ENCODE data around the gene APLP2.
"Not testable (repeated sequence)": the region's sequence is repeated elsewhere in the genome, so short reads cannot be mapped to it uniquely, and the experiment has no call there.

Gene APLP2

GRCh38 chr11:130188585-130189347 lies 119.1 kb downstream of the APLP2 start:
- Histone ChIP-seq H3K4me1 (ENCODE audit: control insufficient read depth in 1 of 2, insufficient read depth in 2 of 2, low read length in 2 of 2) (no peaks in the 10 kb centered on the region), H3K4me3 (ENCODE audit: low read depth in 1 of 2, low read length in 2 of 2) (no peak overlapping the region), H3K27ac (ENCODE audit: low read length) (no peak overlapping the region), H3K9me3 (ENCODE audit: control insufficient read depth in 1 of 2, low read length in 2 of 2) (no peaks in the 10 kb centered on the region), H3K27me3 (ENCODE audit: low read depth, low read length) (no peaks in the 10 kb centered on the region), H3K36me3 (ENCODE audit: control insufficient read depth in 1 of 2, insufficient read depth in 2 of 2, low read length in 2 of 2) (no peaks in the 10 kb centered on the region)

GRCh38 chr11:130189492-130190210 lies 120.0 kb downstream of the APLP2 start:
- no peaks in the 10 kb centered on the region for H3K4me1 ChIP-seq (ENCODE audit: control insufficient read depth in 1 of 2, insufficient read depth in 2 of 2, low read length in 2 of 2)

GRCh38 chr11:130190371-130190881 lies 120.7 kb downstream of the APLP2 start:
- Histone ChIP-seq H3K4me3 (ENCODE audit: low read depth in 1 of 2, low read length in 2 of 2) (no peak overlapping the region), H3K27me3 (ENCODE audit: low read depth, low read length) (no peaks in the 10 kb centered on the region), H3K9me3 (ENCODE audit: control insufficient read depth in 1 of 2, low read length in 2 of 2) (no peaks in the 10 kb centered on the region), H3K4me1 (ENCODE audit: control insufficient read depth in 1 of 2, insufficient read depth in 2 of 2, low read length in 2 of 2) (no peaks in the 10 kb centered on the region), H3K36me3 (ENCODE audit: control insufficient read depth in 1 of 2, insufficient read depth in 2 of 2, low read length in 2 of 2) (no peaks in the 10 kb centered on the region), H3K27ac (ENCODE audit: low read length) (peak overlapping the region; percentile 74)

More at GRCh38 chr11:130189492-130190210, 120.0 kb downstream of the APLP2 start:
- no peaks in the 10 kb centered on the region for H3K9me3 ChIP-seq (ENCODE audit: control insufficient read depth in 1 of 2, low read length in 2 of 2)
- H3K27ac ChIP-seq (ENCODE audit: low read length), result peak overlapping the region; percentile 74
- no peak overlapping the region for H3K4me3 ChIP-seq (ENCODE audit: low read depth in 1 of 2, low read length in 2 of 2)
- H3K27me3 ChIP-seq (ENCODE audit: low read depth, low read length), result no peaks in the 10 kb centered on the region
- H3K36me3 ChIP-seq (ENCODE audit: control insufficient read depth in 1 of 2, insufficient read depth in 2 of 2, low read length in 2 of 2), result no peaks in the 10 kb centered on the region

GRCh38 chr11:130191896-130192295 lies 122.2 kb downstream of the APLP2 start:
- Histone ChIP-seq H3K9me3 (ENCODE audit: control insufficient read depth in 1 of 2, low read length in 2 of 2) (no peaks in the 10 kb centered on the region), H3K4me1 (ENCODE audit: control insufficient read depth in 1 of 2, insufficient read depth in 2 of 2, low read length in 2 of 2) (no peaks in the 10 kb centered on the region), H3K36me3 (ENCODE audit: control insufficient read depth in 1 of 2, insufficient read depth in 2 of 2, low read length in 2 of 2) (no peaks in the 10 kb centered on the region), H3K27ac (ENCODE audit: low read length) (no peak overlapping the region), H3K4me3 (ENCODE audit: low read depth in 1 of 2, low read length in 2 of 2) (no peak overlapping the region), H3K27me3 (ENCODE audit: low read depth, low read length) (no peaks in the 10 kb centered on the region)

GRCh38 chr11:130192845-130193267 lies 123.2 kb downstream of the APLP2 start:
- H3K27ac ChIP-seq (ENCODE audit: low read length), result no peak overlapping the region
- no peaks in the 10 kb centered on the region for H3K4me1 ChIP-seq (ENCODE audit: control insufficient read depth in 1 of 2, insufficient read depth in 2 of 2, low read length in 2 of 2)
- no peaks in the 10 kb centered on the region for H3K36me3 ChIP-seq (ENCODE audit: control insufficient read depth in 1 of 2, insufficient read depth in 2 of 2, low read length in 2 of 2)
- H3K27me3 ChIP-seq (ENCODE audit: low read depth, low read length), result no peaks in the 10 kb centered on the region
- H3K4me3 ChIP-seq (ENCODE audit: low read depth in 1 of 2, low read length in 2 of 2), result no peak overlapping the region
- H3K9me3 ChIP-seq (ENCODE audit: control insufficient read depth in 1 of 2, low read length in 2 of 2), result no peaks in the 10 kb centered on the region

GRCh38 chr11:130193551-130193950 lies 123.9 kb downstream of the APLP2 start:
- not testable (repeated sequence) for H3K36me3 ChIP-seq (ENCODE audit: control insufficient read depth in 1 of 2, insufficient read depth in 2 of 2, low read length in 2 of 2); H3K4me3 ChIP-seq (ENCODE audit: low read depth in 1 of 2, low read length in 2 of 2); H3K27me3 ChIP-seq (ENCODE audit: low read depth, low read length); H3K9me3 ChIP-seq (ENCODE audit: control insufficient read depth in 1 of 2, low read length in 2 of 2); H3K4me1 ChIP-seq (ENCODE audit: control insufficient read depth in 1 of 2, insufficient read depth in 2 of 2, low read length in 2 of 2); H3K27ac ChIP-seq (ENCODE audit: low read length)

Measured in muscle layer of duodenum (tissue), 2 donors.